Caco-2 (cell line): ENCODE data around the gene C4orf51. TPM values are rescaled to one million over a fixed set of nuclear protein-coding genes. Genes with fewer than 3 reads are reported as not detected.
"Not testable (repeated sequence)": the region's sequence is repeated elsewhere in the genome, so short reads cannot be mapped to it uniquely, and the experiment has no call there.

Experiments used
- BruUV-seq: library from RNA; stranded (reverse); fragments of 400-500 nt; replicated peaks from 2 replicates; lab custom pipeline; 2021; lab: Mats Ljungman, UMichigan
- CTCF ChIA-PET: fragments of 300-600 bp; sonication (Branson Sonifier 250); formaldehyde crosslinking; loops from one replicate; lab custom pipeline; 2022; ENCODE audit warnings: antibody characterized with exemption; lab: Charles Lee
- POLR2A ChIA-PET: fragments of 300-600 bp; sonication (Branson Sonifier 250); formaldehyde crosslinking; loops from one replicate; lab custom pipeline; 2022; ENCODE audit warnings: antibody characterized with exemption; lab: Charles Lee
- DNase-seq, 2 experiments: peaks; one replicate each; pipeline versions ENCODE4 v3.0.0 to v3.0.0-alpha.2; 2020 to 2022
- H3K27me3 ChIP-seq: replicated peaks from 2 replicates; pipeline ENCODE4 v1.6.0; 2011; ENCODE audit warnings: low read length; ENCODE audit not compliant: control insufficient read depth, insufficient read depth
- H3K36me3 ChIP-seq: 2 replicates; pipeline ENCODE4 v1.5.1; 2011; ENCODE audit warnings: low read length; ENCODE audit not compliant: control insufficient read depth, insufficient read depth
- H3K4me1 ChIP-seq: fragments of 250-450 bp; sonication (Bioruptor Pico); 2 replicates; pipeline ENCODE4 v1.5.1; 2020; ENCODE audit warnings: mild to moderate bottlenecking
- H3K4me3 ChIP-seq: 2 replicates; pipeline ENCODE4 v1.5.1; 2011; ENCODE audit warnings: low read depth, mild to moderate bottlenecking, control low read depth, low read length
- H3K9me3 ChIP-seq: fragments of 250-450 bp; sonication (Bioruptor Pico); 2 replicates; pipeline ENCODE4 v1.5.1; 2020; ENCODE audit warnings: mild to moderate bottlenecking, moderate library complexity
- H3K27ac Mint-ChIP-seq: one replicate; pipeline ENCODE4 v1.8.0; 2022; ENCODE audit warnings: mixed read lengths; ENCODE audit not compliant: unreplicated experiment
- H3K27me3 Mint-ChIP-seq: one replicate; pipeline ENCODE4 v1.8.0; 2022; ENCODE audit warnings: mixed read lengths; ENCODE audit not compliant: insufficient read depth, unreplicated experiment
- H3K36me3 Mint-ChIP-seq: one replicate; pipeline ENCODE4 v1.8.0; 2022; ENCODE audit warnings: mild to moderate bottlenecking, mixed read lengths; ENCODE audit not compliant: insufficient read depth, unreplicated experiment
- H3K4me1 Mint-ChIP-seq: one replicate; pipeline ENCODE4 v1.8.0; 2022; ENCODE audit warnings: low read depth, mixed read lengths; ENCODE audit not compliant: unreplicated experiment
- H3K4me3 Mint-ChIP-seq: one replicate; pipeline ENCODE4 v1.8.0; 2022; ENCODE audit warnings: mild to moderate bottlenecking, moderate library complexity, mixed read lengths; ENCODE audit not compliant: unreplicated experiment
- H3K9me3 Mint-ChIP-seq: one replicate; pipeline ENCODE4 v1.8.0; 2022; ENCODE audit warnings: mixed read lengths; ENCODE audit not compliant: unreplicated experiment
- intact Hi-C: fragments of 100-400 bp; cut with micrococcal nuclease; formaldehyde crosslinking; loops from one replicate; pipeline ENCODE4 v1.10.0; 2022; ENCODE audit not compliant: unreplicated experiment
- total RNA-seq: library from RNA; stranded (reverse); gene quantifications from 2 replicates; pipeline ENCODE4 v1.2.3, GENCODE V29; 2022
- TF ChIP-seq, protein P1 (sequence below), 2 experiments: fragments of 200-600 bp in 1 of 2; IDR thresholded peaks; 1 replicate in 1 of 2; 2 replicates in 1 of 2; pipeline versions ENCODE4 v1.5.1 to v1.8.0; 2011 to 2022; ENCODE audit warnings: antibody characterized with exemption in 1 of 2, control low read depth in 1 of 2, inconsistent platforms in 1 of 2, low read depth in 1 of 2, low read length in 1 of 2, mild to moderate bottlenecking in 1 of 2, moderate library complexity in 1 of 2; ENCODE audit not compliant: insufficient read depth in 1 of 2, severe bottlenecking in 1 of 2, unreplicated experiment in 1 of 2

The C4orf51 gene
- total RNA-seq, 1 experiment from 2014 or later, result not detected

DNA sequence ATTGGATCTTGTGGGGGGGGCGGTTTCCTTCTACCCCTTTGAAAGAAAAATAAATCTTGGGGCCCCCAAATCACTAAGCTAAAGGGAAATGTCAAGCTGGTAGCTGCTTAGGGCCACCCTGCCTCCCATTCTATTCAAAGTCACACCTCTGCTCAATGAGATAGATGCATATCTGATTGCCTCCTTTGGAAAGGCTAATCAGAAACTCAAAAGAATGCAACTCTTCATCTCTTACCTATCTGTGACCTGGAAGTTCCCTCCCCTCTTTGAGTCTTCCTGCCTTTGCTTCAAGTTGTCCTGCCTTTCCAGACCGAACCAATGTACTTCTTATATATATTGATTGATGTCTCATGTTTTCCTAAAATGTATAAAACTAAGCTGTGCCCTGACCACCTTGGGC is 7.0 kb downstream of the C4orf51 start:
- CTCF ChIA-PET, result no interaction called here
- no peak overlapping the region for H3K4me3 Mint-ChIP-seq
- Histone ChIP-seq H3K36me3 (no peaks in the 10 kb centered on the region), H3K27me3 (no peaks in the 10 kb centered on the region), H3K4me1 (no peaks in the 10 kb centered on the region), H3K9me3 (no peaks in the 10 kb centered on the region), H3K4me3 (no peak overlapping the region)
- DNase-seq, result no peak
- no peaks in the 10 kb centered on the region for H3K27me3 Mint-ChIP-seq
- no peak overlapping the region for H3K27ac Mint-ChIP-seq
- TF ChIP-seq, protein P1, sequence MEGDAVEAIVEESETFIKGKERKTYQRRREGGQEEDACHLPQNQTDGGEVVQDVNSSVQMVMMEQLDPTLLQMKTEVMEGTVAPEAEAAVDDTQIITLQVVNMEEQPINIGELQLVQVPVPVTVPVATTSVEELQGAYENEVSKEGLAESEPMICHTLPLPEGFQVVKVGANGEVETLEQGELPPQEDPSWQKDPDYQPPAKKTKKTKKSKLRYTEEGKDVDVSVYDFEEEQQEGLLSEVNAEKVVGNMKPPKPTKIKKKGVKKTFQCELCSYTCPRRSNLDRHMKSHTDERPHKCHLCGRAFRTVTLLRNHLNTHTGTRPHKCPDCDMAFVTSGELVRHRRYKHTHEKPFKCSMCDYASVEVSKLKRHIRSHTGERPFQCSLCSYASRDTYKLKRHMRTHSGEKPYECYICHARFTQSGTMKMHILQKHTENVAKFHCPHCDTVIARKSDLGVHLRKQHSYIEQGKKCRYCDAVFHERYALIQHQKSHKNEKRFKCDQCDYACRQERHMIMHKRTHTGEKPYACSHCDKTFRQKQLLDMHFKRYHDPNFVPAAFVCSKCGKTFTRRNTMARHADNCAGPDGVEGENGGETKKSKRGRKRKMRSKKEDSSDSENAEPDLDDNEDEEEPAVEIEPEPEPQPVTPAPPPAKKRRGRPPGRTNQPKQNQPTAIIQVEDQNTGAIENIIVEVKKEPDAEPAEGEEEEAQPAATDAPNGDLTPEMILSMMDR (IDR thresholded peaks at IDR 0.05; ENCODE audit: insufficient read depth in 1 of 2, low read depth in 1 of 2, low read length in 1 of 2, severe bottlenecking in 1 of 2, unreplicated experiment in 1 of 2), result no peak
- H3K36me3 Mint-ChIP-seq, result no peaks in the 10 kb centered on the region
- intact Hi-C loops, result no loop called here
- no peaks in the 10 kb centered on the region for H3K4me1 Mint-ChIP-seq
- peaks cover 10% of the 10 kb centered on the region for H3K9me3 Mint-ChIP-seq
- POLR2A ChIA-PET, result no interaction called here
- no TSS peak for BruUV-seq

- DNase-seq, result no peak
- Histone ChIP-seq H3K27me3 (no peaks in the 10 kb centered on the region), H3K36me3 (no peaks in the 10 kb centered on the region), H3K4me1 (no peaks in the 10 kb centered on the region), H3K9me3 (no peaks in the 10 kb centered on the region), H3K4me3 (no peak overlapping the region)
- Mint-ChIP-seq H3K27ac (no peak overlapping the region), H3K36me3 (no peaks in the 10 kb centered on the region), H3K4me3 (no peak overlapping the region), H3K4me1 (no peaks in the 10 kb centered on the region), H3K9me3 (peaks cover 10% of the 10 kb centered on the region), H3K27me3 (no peaks in the 10 kb centered on the region)
- TF ChIP-seq, protein P1 (IDR thresholded peaks at IDR 0.05; ENCODE audit: insufficient read depth in 1 of 2, low read depth in 1 of 2, low read length in 1 of 2, severe bottlenecking in 1 of 2, unreplicated experiment in 1 of 2), result no peak
- no TSS peak for BruUV-seq
- CTCF ChIA-PET, result no interaction called here
- intact Hi-C loops, result no loop called here
- POLR2A ChIA-PET, result no interaction called here
These were observed 10.7 kb downstream of the C4orf51 start for GRCh38 chr4:145690610-145691009.

- H3K4me3 Mint-ChIP-seq, H3K9me3 ChIP-seq, DNase-seq, H3K27me3 ChIP-seq, CTCF ChIA-PET, intact Hi-C loops, H3K4me1 Mint-ChIP-seq, H3K36me3 Mint-ChIP-seq, H3K36me3 ChIP-seq, BruUV-seq, H3K4me1 ChIP-seq, H3K4me3 ChIP-seq, H3K27ac Mint-ChIP-seq, H3K27me3 Mint-ChIP-seq, POLR2A ChIA-PET, H3K9me3 Mint-ChIP-seq: not testable (repeated sequence)
These were observed 11.5 kb downstream of the C4orf51 start for GRCh38 chr4:145691416-145691815.

DNA sequence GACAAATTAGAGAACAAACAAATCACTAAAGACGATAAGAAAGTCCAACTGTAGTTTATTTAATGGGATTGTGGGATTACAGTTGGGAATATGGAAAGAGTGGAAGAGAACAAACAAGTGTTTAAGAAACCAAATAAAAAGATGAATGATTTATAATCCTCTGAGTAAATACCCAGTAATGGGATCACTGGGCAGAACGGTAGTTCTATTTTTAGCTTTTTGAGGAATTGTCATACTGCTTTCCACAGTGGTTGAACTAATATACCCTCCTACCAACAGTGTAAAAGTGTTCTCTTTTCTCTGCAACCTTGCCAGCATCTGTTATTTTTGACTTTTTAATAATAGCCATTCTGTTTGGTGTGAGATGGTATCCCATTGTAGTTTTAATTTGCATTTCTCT is 15.0 kb downstream of the C4orf51 start:
- no peaks in the 10 kb centered on the region for H3K27me3 Mint-ChIP-seq
- intact Hi-C loops, result no loop called here
- BruUV-seq, result no TSS peak
- no peaks in the 10 kb centered on the region for H3K36me3 Mint-ChIP-seq
- H3K4me3 Mint-ChIP-seq, result no peak overlapping the region
- CTCF ChIA-PET, result no interaction called here
- no peak overlapping the region for H3K27ac Mint-ChIP-seq
- H3K9me3 Mint-ChIP-seq, result peaks cover 10% of the 10 kb centered on the region
- H3K4me3 ChIP-seq, result no peak overlapping the region
- no peak for DNase-seq
- no peaks in the 10 kb centered on the region for H3K4me1 ChIP-seq
- no peaks in the 10 kb centered on the region for H3K9me3 ChIP-seq
- TF ChIP-seq, protein P1 (IDR thresholded peaks at IDR 0.05; ENCODE audit: insufficient read depth in 1 of 2, low read depth in 1 of 2, low read length in 1 of 2, severe bottlenecking in 1 of 2, unreplicated experiment in 1 of 2), result no peak
- POLR2A ChIA-PET, result no interaction called here
- no peaks in the 10 kb centered on the region for H3K27me3 ChIP-seq
- no peaks in the 10 kb centered on the region for H3K4me1 Mint-ChIP-seq
- H3K36me3 ChIP-seq, result no peaks in the 10 kb centered on the region
